ENCODE results near the gene GPR132. TPM values are rescaled to one million over a fixed set of nuclear protein-coding genes. Genes with fewer than 3 reads are reported as not detected.
"Not testable (repeated sequence)": the region's sequence is repeated elsewhere in the genome, so short reads cannot be mapped to it uniquely, and the experiment has no call there.

GPR132 gene, protein sequence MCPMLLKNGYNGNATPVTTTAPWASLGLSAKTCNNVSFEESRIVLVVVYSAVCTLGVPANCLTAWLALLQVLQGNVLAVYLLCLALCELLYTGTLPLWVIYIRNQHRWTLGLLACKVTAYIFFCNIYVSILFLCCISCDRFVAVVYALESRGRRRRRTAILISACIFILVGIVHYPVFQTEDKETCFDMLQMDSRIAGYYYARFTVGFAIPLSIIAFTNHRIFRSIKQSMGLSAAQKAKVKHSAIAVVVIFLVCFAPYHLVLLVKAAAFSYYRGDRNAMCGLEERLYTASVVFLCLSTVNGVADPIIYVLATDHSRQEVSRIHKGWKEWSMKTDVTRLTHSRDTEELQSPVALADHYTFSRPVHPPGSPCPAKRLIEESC
- not detected for total RNA-seq

DNA sequence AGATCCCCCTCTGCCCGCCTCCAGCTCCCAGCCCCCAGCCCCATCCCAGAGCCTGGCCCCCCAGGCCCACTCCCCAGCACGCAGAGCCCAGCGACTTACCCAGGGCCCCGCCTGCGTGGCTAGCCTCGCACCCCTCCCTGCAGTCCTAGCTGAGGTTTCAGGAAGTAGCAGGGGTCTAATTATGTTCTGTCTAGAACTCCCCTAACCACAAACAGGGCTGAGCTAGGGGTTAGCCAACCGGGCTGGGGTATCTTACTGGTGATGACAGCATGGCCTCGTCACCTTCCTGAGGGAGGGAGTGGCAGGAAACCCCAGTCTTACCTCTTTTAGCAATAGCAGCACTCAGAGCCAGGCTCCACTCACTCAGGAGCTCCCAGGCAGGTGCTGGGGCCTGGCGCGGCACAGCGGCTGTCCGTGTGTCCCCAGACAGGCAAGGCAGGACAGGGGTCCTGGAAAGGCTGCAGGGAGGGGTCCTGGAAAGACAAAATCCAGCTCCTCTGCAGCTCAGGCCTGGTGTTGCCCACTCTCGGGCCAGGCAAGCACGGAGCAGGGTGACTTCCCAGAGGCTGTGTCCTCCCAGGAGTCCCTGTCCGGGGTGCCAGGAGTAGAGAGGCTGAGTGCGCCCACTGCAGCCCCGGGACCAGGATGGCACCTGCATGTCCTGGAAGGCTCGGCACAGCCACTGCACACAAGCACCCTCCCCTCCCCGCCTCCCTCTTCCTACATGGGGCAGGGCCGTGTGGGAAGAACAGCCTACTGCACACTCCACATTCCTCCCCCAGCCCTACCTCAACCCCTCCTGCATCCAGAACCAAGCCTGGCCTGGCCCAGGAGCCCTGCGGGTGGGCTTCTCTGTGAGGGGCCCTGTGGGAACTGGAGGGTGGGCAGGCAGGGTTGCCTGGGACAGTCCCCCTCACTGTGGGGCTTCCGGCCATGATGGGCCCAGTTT lies at the start of gene GPR132:
GPR132 (minus strand) TSS at position 151 of the 949 bp plus-strand sequence. CDS start 10,010 bp downstream, outside the sequence.
- H3K27ac ChIP-seq: peak within 1 kb of the TSS; percentile 20 to 41
- TF ChIP-seq, protein P1, sequence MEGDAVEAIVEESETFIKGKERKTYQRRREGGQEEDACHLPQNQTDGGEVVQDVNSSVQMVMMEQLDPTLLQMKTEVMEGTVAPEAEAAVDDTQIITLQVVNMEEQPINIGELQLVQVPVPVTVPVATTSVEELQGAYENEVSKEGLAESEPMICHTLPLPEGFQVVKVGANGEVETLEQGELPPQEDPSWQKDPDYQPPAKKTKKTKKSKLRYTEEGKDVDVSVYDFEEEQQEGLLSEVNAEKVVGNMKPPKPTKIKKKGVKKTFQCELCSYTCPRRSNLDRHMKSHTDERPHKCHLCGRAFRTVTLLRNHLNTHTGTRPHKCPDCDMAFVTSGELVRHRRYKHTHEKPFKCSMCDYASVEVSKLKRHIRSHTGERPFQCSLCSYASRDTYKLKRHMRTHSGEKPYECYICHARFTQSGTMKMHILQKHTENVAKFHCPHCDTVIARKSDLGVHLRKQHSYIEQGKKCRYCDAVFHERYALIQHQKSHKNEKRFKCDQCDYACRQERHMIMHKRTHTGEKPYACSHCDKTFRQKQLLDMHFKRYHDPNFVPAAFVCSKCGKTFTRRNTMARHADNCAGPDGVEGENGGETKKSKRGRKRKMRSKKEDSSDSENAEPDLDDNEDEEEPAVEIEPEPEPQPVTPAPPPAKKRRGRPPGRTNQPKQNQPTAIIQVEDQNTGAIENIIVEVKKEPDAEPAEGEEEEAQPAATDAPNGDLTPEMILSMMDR (IDR thresholded peaks at IDR 0.05): no peak
- H3K36me3 ChIP-seq: no peaks in the 10 kb centered on the region
- no peaks in the 10 kb centered on the region for H3K27me3 ChIP-seq
- no peaks in the 10 kb centered on the region for H3K4me1 ChIP-seq
- DNase-seq (ENCODE audit: low spot score in 2 of 2): peak; percentile 61 to 81
- peak within 1 kb of the TSS; percentile 21 to 42 for H3K4me3 ChIP-seq
- no peaks in the 10 kb centered on the region for H3K9me3 ChIP-seq
- intact Hi-C loops (cut with DNase I): no loop called here

DNA sequence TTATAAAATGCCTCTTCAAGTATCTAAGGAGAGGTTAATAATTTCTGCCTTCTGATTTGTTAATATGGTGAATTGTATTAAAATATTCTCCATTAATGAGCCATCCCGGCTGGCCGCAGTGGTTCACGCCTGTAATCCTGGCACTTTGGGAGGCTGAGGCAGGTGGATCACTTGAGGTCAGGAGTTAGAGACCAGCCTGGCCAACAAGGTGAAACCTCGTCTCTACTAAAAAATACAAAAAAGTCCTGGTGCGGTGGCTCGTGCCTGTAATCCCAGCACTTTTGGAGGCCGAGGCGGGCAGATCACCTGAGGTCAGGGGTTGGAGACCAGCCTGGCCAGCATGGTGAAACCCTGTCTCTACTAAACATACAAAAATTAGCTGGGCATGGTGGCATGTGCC lies 44.0 kb upstream of the GPR132 start:
- H3K27me3 ChIP-seq; H3K27ac ChIP-seq; H3K36me3 ChIP-seq; DNase-seq (ENCODE audit: low spot score in 2 of 2); intact Hi-C loops (cut with DNase I); H3K9me3 ChIP-seq; H3K4me3 ChIP-seq; H3K4me1 ChIP-seq: not testable (repeated sequence)

DNA sequence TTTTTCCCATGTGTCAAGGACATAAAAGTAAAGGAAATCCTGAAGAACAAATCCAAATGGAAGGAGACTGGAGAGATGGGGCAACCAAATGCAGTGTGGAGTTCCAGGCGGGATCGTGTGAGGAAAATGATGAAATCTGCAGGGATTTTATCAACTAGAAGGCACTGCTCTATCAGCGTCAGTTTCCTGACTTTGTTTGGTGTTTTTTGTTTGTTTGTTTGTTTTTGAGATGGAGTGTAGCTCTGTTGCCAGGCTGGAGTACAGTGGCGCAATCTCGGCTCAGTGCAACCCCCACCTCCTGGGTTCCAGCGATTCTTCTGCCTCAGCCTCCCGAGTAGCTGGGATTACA lies 43.3 kb upstream of the GPR132 start:
- Histone ChIP-seq H3K36me3 (no peaks in the 10 kb centered on the region), H3K4me1 (no peaks in the 10 kb centered on the region), H3K4me3 (no peak overlapping the region), H3K27ac (no peak overlapping the region), H3K9me3 (peaks cover 0 to 2% of the 10 kb centered on the region in 2 donors), H3K27me3 (no peaks in the 10 kb centered on the region)
- no peak for DNase-seq (ENCODE audit: low spot score in 2 of 2)
- TF ChIP-seq, protein P1 (IDR thresholded peaks at IDR 0.05): no peak
- intact Hi-C loops (cut with DNase I): no loop called here

DNA sequence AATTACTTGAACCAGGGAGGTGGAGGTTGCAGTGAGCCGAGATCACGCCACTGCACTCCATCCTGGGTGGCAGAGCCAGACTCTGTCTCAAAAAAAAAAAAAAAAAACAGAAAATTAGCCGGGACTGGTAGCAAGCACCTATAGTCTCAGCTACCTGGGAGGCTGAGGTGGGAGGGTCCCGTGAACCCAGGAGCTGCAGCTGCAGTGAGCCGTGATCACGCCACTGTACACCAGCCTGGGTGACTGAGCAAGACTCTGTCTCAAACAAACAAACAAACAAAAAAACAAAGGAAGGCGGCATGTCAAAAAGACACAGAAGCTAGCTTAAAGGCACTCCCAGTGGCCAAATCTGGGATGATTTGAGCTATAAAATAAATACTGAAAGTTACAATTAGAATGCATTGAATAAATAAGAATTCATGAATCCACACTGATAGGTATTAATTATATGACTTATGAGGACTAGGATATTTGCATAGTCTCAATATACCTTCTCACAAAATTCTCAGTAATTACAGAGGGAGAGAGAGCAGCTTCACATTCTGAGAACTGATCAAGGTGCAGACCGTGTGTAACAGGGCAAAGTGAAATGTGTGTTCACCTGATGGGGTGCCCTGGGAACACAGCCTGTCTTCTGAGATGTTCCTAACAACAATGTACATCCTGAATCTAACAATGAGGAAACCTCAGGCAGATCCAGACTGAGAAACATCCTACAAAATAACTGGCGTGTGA lies 42.7 kb upstream of the GPR132 start:
- intact Hi-C loops (cut with DNase I): no loop called here
- Histone ChIP-seq H3K9me3 (peaks cover 0 to 2% of the 10 kb centered on the region in 2 donors), H3K36me3 (no peaks in the 10 kb centered on the region), H3K4me3 (no peak overlapping the region), H3K4me1 (no peaks in the 10 kb centered on the region), H3K27ac (no peak overlapping the region), H3K27me3 (no peaks in the 10 kb centered on the region)
- TF ChIP-seq, protein P1 (IDR thresholded peaks at IDR 0.05): no peak
- peak in 1 of 2 donors; percentile 38 for DNase-seq (ENCODE audit: low spot score in 2 of 2)

DNA sequence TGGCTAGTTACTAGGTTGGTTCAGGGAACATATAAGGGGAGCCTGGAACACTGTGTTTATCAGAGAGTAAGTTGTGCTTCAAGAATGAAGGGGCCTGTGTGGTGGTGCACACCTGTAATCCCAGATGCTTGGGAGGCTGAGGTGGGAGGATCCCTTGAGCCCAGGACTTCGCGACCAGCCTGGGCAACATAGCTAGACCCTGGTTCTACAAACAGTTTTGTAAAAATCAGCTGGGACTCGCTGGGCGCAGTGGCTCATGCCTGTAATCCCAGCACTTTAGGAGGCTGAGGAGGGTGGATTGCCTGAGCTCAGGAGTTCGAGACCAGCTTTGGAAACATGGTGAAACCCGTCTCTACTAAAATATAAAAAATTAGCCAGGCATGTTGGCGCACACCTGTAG lies 42.1 kb upstream of the GPR132 start:
- H3K4me1 ChIP-seq: no peaks in the 10 kb centered on the region
- H3K9me3 ChIP-seq: peaks cover 0 to 2% of the 10 kb centered on the region in 2 donors
- TF ChIP-seq, protein P1 (IDR thresholded peaks at IDR 0.05): no peak
- intact Hi-C loops (cut with DNase I): no loop called here
- no peaks in the 10 kb centered on the region for H3K36me3 ChIP-seq
- no peak for DNase-seq (ENCODE audit: low spot score in 2 of 2)
- H3K4me3 ChIP-seq: no peak overlapping the region
- H3K27ac ChIP-seq: no peak overlapping the region
- no peaks in the 10 kb centered on the region for H3K27me3 ChIP-seq
